SH-SY5Y (cell line): ENCODE data around the gene RPS6KB2.

Experiments used
- GATA2 ChIP-seq: IDR thresholded peaks from 2 replicates; pipeline ENCODE4 v1.6.1; 2011; ENCODE audit warnings: mild to moderate bottlenecking, low read depth, low read length
- GATA3 ChIP-seq: IDR thresholded peaks from 2 replicates; pipeline ENCODE4 v1.6.1; 2011; ENCODE audit warnings: low read depth, mild to moderate bottlenecking, low read length, moderate library complexity

RPS6KB2 gene

GRCh38 chr11:67429038-67429668 is 859 bp downstream of the RPS6KB2 start:
- TF ChIP-seq GATA3: no peak
- TF ChIP-seq GATA2: no peak

DNA sequence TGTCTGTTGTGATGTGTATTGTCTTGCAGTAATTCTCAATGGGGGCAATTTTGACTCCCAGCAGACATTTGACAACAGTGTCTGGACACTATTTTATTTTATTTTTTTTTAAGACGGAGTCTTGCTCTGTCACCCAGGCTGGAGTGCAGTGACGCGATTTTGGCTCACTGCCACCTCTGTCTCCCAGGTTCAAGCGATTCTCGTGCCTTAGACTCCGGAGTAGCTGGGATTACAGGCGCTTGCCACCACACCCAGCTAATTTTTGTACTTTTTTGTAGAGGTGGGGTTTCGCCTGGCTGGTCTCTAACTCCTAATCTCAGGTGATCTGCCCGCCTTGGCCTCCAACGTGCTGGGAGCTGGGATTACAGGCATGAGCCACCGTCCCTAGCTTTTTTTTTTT is 1.4 kb downstream of the RPS6KB2 start:
- TF ChIP-seq GATA3 (no peak), GATA2 (no peak)

- TF ChIP-seq GATA3 (no peak), GATA2 (no peak)
Observed at GRCh38 chr11:67431346-67432249, 3.3 kb downstream of the RPS6KB2 start.

GRCh38 chr11:67432655-67433349 is 4.5 kb downstream of the RPS6KB2 start:
- TF ChIP-seq GATA3 (no peak), GATA2 (no peak)

DNA sequence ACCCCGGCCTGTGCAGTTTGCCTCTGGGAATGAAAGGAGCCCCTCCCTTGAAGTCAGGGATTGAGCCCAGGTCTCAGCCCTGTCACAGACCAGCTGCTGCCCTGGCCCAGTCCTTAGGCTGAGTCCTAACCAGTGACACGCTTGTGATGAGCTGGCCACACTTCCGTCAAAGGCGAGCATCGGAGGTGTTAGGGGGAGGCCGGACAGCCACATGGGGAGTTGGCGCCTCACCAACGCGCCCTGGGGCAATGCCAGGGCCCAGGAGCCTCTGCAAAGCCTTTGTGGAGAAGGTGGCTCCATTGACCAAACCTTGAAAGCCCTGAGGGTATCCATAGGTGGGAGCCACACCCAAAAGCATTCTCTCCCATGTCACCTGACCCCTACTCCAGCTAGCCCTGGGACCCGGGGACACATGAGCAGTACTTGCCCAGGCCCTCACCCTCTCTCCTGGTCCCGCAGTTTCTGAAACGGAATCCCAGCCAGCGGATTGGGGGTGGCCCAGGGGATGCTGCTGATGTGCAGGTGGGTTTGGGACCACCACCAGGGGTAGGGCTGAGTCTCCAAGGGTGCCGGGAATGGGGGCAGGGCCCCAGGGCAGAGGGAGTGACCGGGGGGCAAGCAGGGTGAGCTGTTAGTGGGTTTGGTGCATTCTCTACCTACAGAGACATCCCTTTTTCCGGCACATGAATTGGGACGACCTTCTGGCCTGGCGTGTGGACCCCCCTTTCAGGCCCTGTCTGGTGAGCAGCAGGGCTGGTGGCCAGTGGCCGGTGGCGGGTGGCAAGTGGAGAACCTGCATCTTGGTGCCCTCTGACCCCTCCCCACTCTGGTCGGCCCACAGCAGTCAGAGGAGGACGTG is 5.5 kb downstream of the RPS6KB2 start:
- no peak for TF ChIP-seq GATA3
- no peak for TF ChIP-seq GATA2

DNA sequence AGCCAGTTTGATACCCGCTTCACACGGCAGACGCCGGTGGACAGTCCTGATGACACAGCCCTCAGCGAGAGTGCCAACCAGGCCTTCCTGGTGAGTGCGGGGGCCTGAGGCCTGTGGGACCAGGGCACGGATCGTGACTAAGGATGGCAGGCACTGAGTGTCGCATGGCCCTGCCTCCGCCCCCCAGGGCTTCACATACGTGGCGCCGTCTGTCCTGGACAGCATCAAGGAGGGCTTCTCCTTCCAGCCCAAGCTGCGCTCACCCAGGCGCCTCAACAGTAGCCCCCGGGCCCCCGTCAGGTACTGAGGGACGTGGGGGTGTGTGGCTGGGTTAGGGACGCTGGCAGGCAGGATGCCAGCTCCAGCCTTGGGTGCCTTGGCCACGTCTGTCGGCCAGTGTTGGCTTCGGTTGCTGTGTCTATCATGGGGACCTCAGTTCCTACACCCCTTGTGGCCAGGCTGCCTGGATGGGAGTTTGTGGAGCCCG is 6.1 kb downstream of the RPS6KB2 start:
- no peak for TF ChIP-seq GATA2
- TF ChIP-seq GATA3: no peak

DNA sequence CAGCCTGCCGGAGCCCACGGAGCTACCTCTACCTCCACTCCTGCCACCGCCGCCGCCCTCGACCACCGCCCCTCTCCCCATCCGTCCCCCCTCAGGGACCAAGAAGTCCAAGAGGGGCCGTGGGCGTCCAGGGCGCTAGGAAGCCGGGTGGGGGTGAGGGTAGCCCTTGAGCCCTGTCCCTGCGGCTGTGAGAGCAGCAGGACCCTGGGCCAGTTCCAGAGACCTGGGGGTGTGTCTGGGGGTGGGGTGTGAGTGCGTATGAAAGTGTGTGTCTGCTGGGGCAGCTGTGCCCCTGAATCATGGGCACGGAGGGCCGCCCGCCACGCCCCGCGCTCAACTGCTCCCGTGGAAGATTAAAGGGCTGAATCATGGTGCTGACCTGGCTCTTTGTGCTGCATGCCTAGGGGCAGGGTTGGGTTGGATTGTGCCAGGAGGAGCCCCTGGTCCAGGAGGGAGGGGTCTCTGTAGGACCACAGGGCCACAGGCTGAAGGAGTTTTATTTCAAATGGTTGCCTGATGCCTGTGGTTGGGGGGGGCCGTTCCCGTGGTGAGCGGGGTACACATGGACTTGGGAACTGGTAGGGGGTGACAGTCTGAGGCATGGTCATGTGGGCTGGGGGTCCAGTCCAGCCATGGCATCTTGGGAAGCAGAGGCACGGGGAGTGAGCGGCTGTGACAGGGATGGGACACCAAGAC is 6.9 kb downstream of the RPS6KB2 start:
- TF ChIP-seq GATA2: no peak

DNA sequence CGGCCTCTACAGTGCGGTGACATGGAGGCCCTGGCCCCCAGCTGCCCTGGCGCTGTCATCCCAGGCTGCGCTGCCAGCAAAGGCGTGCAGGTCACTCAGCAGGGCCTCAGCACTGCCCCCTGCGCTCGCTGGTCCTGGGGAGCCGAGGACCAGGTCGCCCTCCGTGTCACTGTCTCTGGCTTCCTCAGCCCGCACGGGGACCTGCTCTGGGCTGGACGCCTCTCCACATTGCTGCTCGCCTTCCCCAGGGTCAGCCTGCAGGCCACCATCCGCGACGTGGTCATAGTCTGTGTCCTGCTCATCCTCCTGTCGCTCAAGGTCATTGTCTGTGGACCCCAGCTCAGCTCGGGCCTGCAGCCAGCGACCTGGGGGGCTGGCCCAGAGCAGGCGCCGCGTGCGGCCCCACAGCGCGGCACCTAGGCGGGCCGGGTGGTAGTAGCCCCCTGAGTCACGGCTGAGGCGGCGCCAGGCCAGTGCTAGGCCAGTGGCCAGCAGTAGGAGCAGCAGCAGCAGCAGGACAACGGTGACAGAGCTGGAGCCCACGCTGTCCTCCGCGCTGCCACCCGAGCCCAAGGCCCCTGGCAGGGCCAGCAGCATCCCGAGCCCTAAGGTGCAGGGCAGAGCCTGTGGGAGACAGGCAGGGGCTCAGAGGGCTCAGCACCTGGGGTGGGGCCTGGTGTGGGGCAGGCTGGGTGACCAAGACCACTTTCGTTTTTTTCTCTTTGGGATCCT is 7.6 kb downstream of the RPS6KB2 start:
- TF ChIP-seq GATA2: no peak

- TF ChIP-seq GATA2 (no peak), GATA3 (no peak)
Observed at GRCh38 chr11:67436459-67437081, 8.3 kb downstream of the RPS6KB2 start.

- TF ChIP-seq GATA2: no peak
- TF ChIP-seq GATA3: no peak
Observed at GRCh38 chr11:67437082-67437808, 9.0 kb downstream of the RPS6KB2 start, which contains the start of gene PTPRCAP. TSS of gene PTPRCAP (minus strand) at chr11:67437682. CDS start at chr11:67437619, 63 bp downstream.

DNA sequence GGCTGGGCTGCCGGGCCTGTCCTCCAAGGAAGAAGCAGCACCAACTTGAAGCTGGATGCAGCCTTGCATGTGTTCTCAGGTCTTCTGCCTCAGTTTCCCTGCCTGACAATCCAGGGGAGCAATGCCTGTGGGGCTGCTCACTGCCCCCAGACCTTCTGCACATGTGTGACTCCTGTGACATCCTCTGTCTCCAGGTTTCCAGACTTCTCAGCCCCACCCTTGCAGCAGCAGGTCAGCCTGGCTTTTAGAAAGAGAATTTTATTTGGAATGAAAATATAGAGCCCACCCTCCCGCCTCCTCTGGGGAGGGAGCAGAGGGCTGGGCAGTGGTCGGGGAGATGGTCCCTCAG is 9.5 kb downstream of the RPS6KB2 start:
- TF ChIP-seq GATA3: no peak
- no peak for TF ChIP-seq GATA2
